T-helper 2 cell treated with Interferon-gamma antibody and Interleukin-4, amounts not matched to agents 100 ng/mL and 5 ng/mL, for 36 hours (primary cell): Measurements from ENCODE around the gene CPEB3. TPM values are rescaled to one million over a fixed set of nuclear protein-coding genes. Genes with fewer than 3 reads are reported as not detected.

Experiments used
- intact Hi-C: fragments of 100-400 bp; cut with micrococcal nuclease; formaldehyde crosslinking; loops from one replicate; pipeline ENCODE4 v1.15.1; 2023
- total RNA-seq: library from RNA; stranded (reverse); gene quantifications from 2 replicates; pipeline ENCODE4 v1.2.3, GENCODE V29; 2022

CPEB3 gene
- total RNA-seq, 1 donor from 2014 or later = 1.7 TPM

DNA sequence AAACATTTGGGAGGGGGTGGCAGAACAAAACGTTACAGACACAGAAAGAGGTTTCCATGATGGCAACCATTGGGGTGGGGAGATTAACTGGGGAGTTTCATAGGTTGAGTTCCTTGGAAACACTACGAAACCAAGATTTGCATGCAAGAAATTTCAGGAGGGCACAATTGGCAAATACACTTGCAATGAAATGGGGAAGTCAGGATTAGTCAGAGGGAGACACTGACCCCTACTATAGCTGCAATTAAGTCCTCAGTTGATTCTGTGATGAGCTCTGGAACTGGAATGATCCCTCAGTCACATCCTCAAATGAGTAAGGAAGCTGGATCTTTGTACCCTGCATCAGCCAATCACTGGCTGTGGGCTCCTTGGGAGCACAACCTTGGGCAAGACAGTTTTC is 22.1 kb downstream of the CPEB3 start:
- intact Hi-C loops = no loop called here

- intact Hi-C loops = no loop called here
Observed at GRCh38 chr10:92267343-92267742, 23.5 kb downstream of the CPEB3 start.

DNA sequence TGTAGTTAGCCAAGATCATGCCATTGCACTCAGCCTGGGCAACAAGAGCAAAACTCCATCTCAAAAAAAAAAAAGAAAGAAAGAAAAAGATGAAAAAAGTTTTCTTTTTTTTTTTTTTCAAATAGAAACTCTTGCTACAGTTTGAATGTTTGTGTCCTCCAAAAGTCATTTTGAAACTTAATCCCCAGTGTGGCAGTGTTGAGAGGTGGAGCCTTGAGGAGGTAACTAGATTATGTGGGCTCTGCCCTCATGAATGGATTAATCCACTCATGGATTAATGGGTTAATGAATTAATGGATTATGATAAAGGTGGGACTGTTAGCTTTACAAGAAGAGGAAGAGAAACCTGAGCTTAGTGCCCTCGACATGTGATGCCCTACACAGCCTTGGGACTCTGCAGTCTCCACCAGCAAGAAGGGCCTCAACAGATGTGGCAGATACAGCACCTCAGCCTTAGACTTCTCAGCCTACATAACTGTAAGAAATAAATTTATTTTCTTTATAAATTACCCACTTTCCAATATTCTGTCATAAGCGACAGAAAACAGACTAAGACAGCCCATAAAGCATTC is 25.1 kb downstream of the CPEB3 start:
- intact Hi-C loops = no loop called here

GRCh38 chr10:92264249-92264648 is 26.6 kb downstream of the CPEB3 start:
- intact Hi-C loops = no loop called here

- intact Hi-C loops = no loop called here
Observed at GRCh38 chr10:92263396-92263795, 27.5 kb downstream of the CPEB3 start.

DNA sequence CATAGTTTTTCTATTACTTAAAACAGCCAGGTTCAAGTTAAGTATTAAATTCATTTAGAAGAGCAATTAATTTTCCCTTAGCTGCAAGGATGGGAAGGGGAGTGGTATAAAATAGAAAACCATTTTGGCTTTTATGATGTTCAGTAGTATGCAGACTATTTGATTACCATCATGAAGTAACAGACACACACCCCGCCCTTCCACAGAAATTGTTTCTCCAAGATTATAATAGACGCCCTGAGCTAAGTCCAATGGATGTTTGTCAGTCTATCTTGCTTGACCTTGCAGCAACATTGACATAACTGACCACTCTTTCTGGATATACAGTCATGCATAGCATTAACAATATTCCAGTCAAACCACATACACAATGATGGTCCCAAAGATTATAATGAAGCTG is 42.3 kb downstream of the CPEB3 start:
- intact Hi-C loops = no loop called here

DNA sequence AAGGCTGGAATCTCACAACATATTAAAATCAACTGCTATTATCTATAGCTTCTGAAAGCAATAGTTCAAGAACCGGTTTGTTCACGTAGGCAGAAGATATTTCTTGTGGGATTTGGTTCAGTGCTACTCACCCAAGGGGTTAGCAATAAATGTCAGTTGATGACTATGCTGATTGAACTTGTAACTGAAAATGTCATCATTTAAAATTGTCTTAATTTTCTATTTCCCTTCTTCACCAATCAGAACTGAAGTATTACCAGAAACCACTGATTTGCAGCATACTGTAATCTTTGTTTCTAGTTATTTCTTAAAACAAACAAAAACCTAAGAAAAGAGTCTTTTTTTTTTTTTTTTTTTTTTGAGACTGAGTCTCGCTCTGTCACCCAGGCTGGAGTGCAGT is 46.1 kb downstream of the CPEB3 start:
- intact Hi-C loops = no loop called here

DNA sequence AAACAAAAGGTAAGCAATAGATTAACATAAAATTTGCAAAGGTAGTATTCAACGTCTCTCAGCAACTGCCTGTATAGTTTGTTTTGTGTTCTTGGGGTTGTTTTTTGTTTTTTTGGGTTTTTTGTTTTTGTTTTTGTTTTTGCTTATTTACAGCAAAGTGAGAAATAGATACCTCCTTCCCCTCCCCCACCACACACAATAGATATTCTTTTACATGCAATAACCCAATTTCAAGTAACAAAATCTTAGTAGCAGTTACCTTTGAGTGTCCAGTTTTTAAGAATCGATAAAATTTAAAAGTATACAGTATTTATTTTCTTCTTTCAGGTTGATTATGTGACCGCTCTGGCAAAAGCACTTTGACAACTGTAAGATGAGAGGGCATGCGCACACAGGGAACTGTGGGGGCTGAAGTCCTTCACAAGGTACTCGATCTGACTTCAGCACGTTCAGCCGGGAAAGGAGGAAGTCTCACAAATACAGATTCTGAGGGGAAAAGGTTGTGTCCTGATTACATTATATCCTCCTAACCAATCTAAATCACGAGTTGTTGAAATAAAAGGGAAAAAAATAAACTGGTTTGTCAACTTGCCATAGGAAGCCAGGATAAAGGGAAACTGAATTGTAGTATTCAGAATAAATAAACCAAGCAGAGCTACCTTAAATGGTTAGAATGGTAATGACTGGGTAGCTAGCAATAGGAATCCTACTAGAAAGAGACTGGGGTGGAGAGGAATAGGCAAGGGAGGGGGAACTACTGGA is 47.8 kb downstream of the CPEB3 start:
- intact Hi-C loops = no loop called here

- intact Hi-C loops = no loop called here
Observed at GRCh38 chr10:92242380-92242779, 48.5 kb downstream of the CPEB3 start.

GRCh38 chr10:92241501-92241900 is 49.4 kb downstream of the CPEB3 start:
- intact Hi-C loops = no loop called here

GRCh38 chr10:92241158-92241500 is 49.7 kb downstream of the CPEB3 start:
- intact Hi-C loops = no loop called here

DNA sequence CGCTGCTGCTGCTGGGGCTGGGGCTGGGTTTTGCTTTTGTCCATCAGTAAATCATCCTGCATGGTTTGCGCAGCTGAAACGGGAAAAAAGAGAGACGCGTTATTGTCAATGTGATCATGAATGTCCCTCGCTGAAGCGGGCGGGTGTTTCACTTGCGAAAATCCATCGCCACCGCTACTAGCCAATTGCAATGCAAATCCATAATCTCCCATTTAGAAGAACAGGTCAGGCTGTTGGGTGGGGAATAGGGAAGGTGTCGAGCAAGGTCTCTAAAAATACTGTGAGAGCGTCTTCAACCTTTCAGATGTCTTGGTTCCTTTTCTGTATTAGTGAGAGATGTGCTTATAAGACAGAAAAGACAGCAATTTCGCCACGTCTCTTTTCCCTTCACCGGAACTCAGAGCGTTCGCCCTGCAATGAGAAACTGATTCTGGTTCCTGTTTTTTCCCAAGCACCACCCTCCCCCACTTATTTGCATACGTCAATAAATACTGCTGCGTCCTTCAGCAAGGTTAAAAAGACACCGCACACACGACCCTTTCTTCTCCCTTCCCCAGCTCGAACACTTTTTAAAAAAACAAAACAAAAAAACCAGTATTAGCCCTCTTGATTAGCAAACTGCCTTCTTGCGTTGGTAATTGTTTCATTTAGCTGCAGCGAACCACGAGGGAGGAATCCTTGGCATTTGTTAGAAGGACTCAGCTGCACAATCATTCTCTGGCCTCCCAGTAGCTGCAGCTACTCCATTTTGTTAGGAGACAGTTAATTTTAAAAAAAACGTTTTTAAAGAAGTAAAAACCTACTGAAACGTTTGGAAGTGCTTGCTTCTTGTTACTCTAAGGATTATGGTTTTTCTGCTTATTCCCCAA is 50.4 kb downstream of the CPEB3 start:
- intact Hi-C loops = loop anchor here (1.0 kb wide), 1 partner anchor 51 kb away; the partner anchor contains the start of genes CPEB3 and MARCHF5

DNA sequence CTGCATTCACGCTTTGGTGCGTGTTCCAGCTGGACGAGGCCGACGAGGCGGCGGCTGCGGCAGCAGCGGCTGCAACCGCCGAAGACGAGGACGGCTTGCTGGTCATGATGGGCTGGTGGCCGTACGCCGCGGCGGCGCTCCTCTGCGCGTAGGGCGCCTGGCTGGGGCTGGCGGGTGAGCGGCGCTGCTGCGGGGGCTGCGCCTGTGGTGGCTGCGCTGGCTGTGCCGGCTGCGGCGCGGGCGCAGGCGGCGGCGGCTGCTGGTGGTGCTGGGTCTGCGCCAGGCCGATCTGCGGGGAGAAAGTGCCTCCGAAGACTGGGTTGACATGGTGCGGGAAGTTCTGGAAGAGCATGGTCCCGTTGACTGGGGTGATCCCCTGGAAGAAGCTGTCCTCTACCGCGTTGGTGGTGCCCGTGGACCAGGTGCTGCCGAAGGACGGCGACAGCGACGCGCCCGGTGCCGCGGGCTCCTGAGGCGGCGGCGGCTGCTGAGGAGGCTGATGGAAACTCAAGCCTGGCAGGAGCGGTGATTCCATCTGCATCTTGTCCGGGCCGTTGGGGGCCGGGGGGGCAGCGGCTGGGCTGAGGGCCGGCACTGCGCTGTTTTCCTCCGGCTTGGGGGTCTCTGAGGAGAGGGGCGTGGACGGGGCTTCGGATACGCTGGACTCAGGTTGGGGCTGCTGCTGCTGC is 51.1 kb downstream of the CPEB3 start:
- intact Hi-C loops = loop anchor here (1.0 kb wide), 1 partner anchor 52 kb away; the partner anchor contains the start of genes CPEB3 and MARCHF5

- intact Hi-C loops = no loop called here
Observed at GRCh38 chr10:92239151-92239599, 51.7 kb downstream of the CPEB3 start.

GRCh38 chr10:92238586-92239098 is 52.2 kb downstream of the CPEB3 start:
- intact Hi-C loops = no loop called here

DNA sequence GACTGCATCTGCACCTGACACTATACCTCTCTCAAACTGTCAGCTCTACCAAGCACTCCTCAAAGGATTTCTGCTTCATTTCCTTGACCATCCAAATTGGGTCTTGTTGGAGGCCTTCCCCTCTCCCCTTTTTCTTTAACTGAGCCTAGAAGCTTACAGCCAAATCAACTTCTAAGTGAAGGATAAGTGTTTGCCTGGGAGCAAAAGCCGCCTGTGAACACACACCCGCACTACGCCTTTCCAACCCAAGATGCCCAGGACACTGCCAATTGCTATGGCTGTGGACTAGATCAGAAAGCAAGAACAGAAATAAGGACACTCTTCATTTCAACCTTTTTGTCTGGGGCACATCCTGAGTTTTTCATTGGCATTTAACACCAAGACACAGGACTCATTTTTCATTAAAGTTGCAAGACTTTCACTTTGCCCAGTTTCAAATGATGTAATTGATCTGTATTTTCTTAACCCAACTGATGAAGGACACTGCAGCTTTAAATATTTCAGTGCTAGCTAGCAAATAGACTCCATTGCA is 52.8 kb downstream of the CPEB3 start:
- intact Hi-C loops = no loop called here

- intact Hi-C loops = no loop called here
Observed at GRCh38 chr10:92231196-92231595, 59.7 kb downstream of the CPEB3 start.

- intact Hi-C loops = no loop called here
Observed at GRCh38 chr10:92222603-92223262, 68.1 kb downstream of the CPEB3 start.

DNA sequence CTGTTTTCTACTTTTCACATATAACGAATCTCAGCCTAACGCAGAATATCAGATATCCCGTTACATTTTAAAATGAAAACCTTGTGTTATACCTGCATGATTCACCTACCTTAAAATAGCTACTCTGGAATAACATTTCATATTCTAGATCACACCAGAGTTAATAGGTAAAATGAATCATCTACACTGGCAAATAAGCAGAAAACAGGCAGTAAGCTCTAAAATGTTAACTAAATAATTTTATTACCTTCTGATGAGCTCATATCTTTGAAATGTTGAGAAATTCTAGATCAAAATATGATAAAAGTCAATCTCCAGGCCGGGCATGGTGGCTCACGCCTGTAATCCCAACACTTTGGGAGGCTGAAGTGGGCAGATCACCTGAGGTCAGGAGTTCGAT is 71.3 kb downstream of the CPEB3 start:
- intact Hi-C loops = loop anchor here (10.0 kb wide), 1 partner anchor 375 kb away; the partner anchor contains the start of gene KIF11

DNA sequence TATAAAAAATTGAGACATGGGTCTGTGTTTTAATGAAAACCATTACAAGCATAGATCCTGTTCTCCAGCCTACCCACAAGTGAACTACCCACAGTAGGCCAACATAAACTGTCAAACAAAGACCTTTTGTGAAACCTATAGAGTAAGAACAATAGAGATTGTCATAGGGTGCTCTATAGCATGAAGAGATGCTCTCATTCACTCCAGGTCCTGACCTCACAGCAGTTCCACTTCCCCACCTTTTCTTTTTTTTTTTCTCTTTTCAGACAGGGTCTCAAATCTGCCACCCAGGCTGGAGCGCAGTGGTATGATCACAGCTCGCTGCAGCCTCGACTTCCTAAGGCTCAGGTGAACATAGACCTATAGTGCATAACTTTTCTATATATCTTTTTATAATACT is 72.3 kb downstream of the CPEB3 start:
- intact Hi-C loops = loop anchor here (10.0 kb wide), 1 partner anchor 376 kb away; the partner anchor contains the start of gene KIF11
